ENCODE data around the gene UBE2F. TPM values are rescaled to one million over a fixed set of nuclear protein-coding genes. Genes with fewer than 3 reads are reported as not detected.

The UBE2F gene
- total RNA-seq, 1 experiment from 2014 or later: 62.1 TPM

- no peaks in the 10 kb centered on the region for H3K79me1 ChIP-seq (ENCODE audit: insufficient read depth, low read depth, low read length, poor library complexity, severe bottlenecking)
- no peak overlapping the region for H3K9ac ChIP-seq (ENCODE audit: extremely low read depth, insufficient read length, low read length)
- H3K9me3 ChIP-seq (ENCODE audit: control insufficient read depth, low read depth, low read length): no peaks in the 10 kb centered on the region
- no CpG with 5 or more reads among the region's 6 CpGs for WGBS (ENCODE audit: extremely low coverage, insufficient read length, low lambda C conversion rate)
- H3K27ac ChIP-seq (ENCODE audit: insufficient read length, low read depth, low read length): no peak overlapping the region
- no peak overlapping the region for H2BK15ac ChIP-seq (ENCODE audit: low read depth, low read length)
- no peak overlapping the region for H2BK20ac ChIP-seq (ENCODE audit: low read depth, low read length, poor library complexity, severe bottlenecking)
- peaks cover 7% of the 10 kb centered on the region; the same call in 1 of the 2 replicates for H3K27me3 Mint-ChIP-seq (ENCODE audit: low read depth)
- H3K18ac ChIP-seq (ENCODE audit: insufficient read length, low read depth, low read length): no peak overlapping the region
- no peak overlapping the region for H2AFZ ChIP-seq (ENCODE audit: low read length)
- no peak overlapping the region for H2AK5ac ChIP-seq (ENCODE audit: insufficient read length, low read length)
- H2BK120ac ChIP-seq (ENCODE audit: low read depth, low read length, poor library complexity, severe bottlenecking): no peak overlapping the region
- TF ChIP-seq CTCF (conservative IDR thresholded peaks at IDR 0.05): no peak
- no peak overlapping the region for H3T11ph ChIP-seq (ENCODE audit: low read length)
- H3K9me3 Mint-ChIP-seq: peaks cover 9 to 17% of the 10 kb centered on the region in 2 experiments
- H4K20me1 ChIP-seq (ENCODE audit: control insufficient read depth, insufficient read depth, insufficient read length): no peaks in the 10 kb centered on the region
- H3K56ac ChIP-seq (ENCODE audit: insufficient read length, low read depth, low read length): no peak overlapping the region
- no peaks in the 10 kb centered on the region for H3K23me2 ChIP-seq (ENCODE audit: insufficient read length, low read depth, low read length, poor library complexity, severe bottlenecking)
- no peak overlapping the region for H4K8ac ChIP-seq (replicated peaks; ENCODE audit: insufficient read length, low read depth, low read length)
- H2BK5ac ChIP-seq (ENCODE audit: insufficient read length, low read length): no peak overlapping the region
- no peaks in the 10 kb centered on the region for H3K79me2 ChIP-seq (ENCODE audit: insufficient read depth, low read length)
- H3K4me1 Mint-ChIP-seq: 0 out of 4 replicates have a peak, but pooled peaks cover 0 to 2% of the 10 kb centered on the region in 2 experiments
- no peaks in the 10 kb centered on the region for H3K27me3 ChIP-seq (ENCODE audit: insufficient read depth, low read length)
- H3K23ac ChIP-seq (ENCODE audit: insufficient read length, low read depth, low read length): no peak overlapping the region
- H2BK12ac ChIP-seq (ENCODE audit: insufficient read length, low read depth, low read length): no peak overlapping the region
- no peaks in the 10 kb centered on the region for H3K4me1 ChIP-seq (ENCODE audit: insufficient read depth, low read length)
- no peak overlapping the region for H4K91ac ChIP-seq (ENCODE audit: insufficient read length, low read depth, low read length)
- no peak overlapping the region for H3K4ac ChIP-seq (ENCODE audit: low read depth, low read length)
- DNase-seq: no peak
- peaks cover 15 to 63% (median 28%) of the 10 kb centered on the region in 3 experiments; a peak in 6 of 7 replicates for H3K36me3 Mint-ChIP-seq (ENCODE audit: insufficient read depth in 1 of 3, low read depth in 3 of 3)
- H3K27ac Mint-ChIP-seq: no peak overlapping the region
- no peak overlapping the region for H3K4me2 ChIP-seq (ENCODE audit: insufficient read depth, insufficient read length, low read length)
- H4K5ac ChIP-seq (ENCODE audit: insufficient read length, low read depth, low read length): no peak overlapping the region
- no peak overlapping the region for H3K14ac ChIP-seq (ENCODE audit: insufficient read depth, low read length)
- H3K4me3 Mint-ChIP-seq: no peak overlapping the region
These were observed 77.0 kb downstream of the UBE2F start for GRCh38 chr2:238043851-238044250.

All from H9 (cell line).